Skeletal muscle tissue (tissue), 4 donors: ENCODE measurements around the gene PPP4R4. TPM values are rescaled to one million over a fixed set of nuclear protein-coding genes. Genes with fewer than 3 reads are reported as not detected.
A peak's percentile ranks its signal among the peaks of the same experiment; 100 is the strongest.

Source experiments
- H3K27ac ChIP-seq: one replicate; pipeline ENCODE4 v1.7.0; 2013; ENCODE audit warnings: mild to moderate bottlenecking, low read depth, low read length, inconsistent platforms
- H3K27me3 ChIP-seq, 3 donors: one replicate each; pipeline ENCODE4 v1.7.0; 2013; ENCODE audit warnings: low read length in 3 of 3; ENCODE audit not compliant: control insufficient read depth in 3 of 3, insufficient read depth in 3 of 3
- H3K36me3 ChIP-seq, 3 donors: one replicate each; pipeline ENCODE4 v1.7.0; 2013; ENCODE audit warnings: low read length in 3 of 3; ENCODE audit not compliant: control insufficient read depth in 3 of 3, insufficient read depth in 3 of 3
- H3K4me1 ChIP-seq, 3 donors: one replicate each; pipeline ENCODE4 v1.7.0; 2013; ENCODE audit warnings: low read length in 3 of 3, mild to moderate bottlenecking in 3 of 3; ENCODE audit not compliant: control insufficient read depth in 3 of 3, insufficient read depth in 3 of 3
- H3K4me3 ChIP-seq, 3 donors: one replicate each; pipeline ENCODE4 v1.7.0; 2013; ENCODE audit warnings: low read length in 3 of 3
- H3K9ac ChIP-seq, 3 donors: one replicate each; pipeline ENCODE4 v1.7.0; 2013; ENCODE audit warnings: low read length in 3 of 3, mild to moderate bottlenecking in 3 of 3, moderate library complexity in 2 of 3, low read depth in 1 of 3
- H3K9me3 ChIP-seq, 3 donors: one replicate each; pipeline ENCODE4 v1.7.0; 2013; ENCODE audit warnings: low read length in 3 of 3; ENCODE audit not compliant: control insufficient read depth in 3 of 3
- total RNA-seq: library from RNA; depleted of rRNA; stranded (reverse); fragments of >200 nt; gene quantifications from one replicate; pipeline ENCODE4 v1.2.3, GENCODE V29; 2014
- donor health status: Osteomylitis.

The PPP4R4 gene
- total RNA-seq, 1 donor from 2014 or later: 0.52 TPM

DNA sequence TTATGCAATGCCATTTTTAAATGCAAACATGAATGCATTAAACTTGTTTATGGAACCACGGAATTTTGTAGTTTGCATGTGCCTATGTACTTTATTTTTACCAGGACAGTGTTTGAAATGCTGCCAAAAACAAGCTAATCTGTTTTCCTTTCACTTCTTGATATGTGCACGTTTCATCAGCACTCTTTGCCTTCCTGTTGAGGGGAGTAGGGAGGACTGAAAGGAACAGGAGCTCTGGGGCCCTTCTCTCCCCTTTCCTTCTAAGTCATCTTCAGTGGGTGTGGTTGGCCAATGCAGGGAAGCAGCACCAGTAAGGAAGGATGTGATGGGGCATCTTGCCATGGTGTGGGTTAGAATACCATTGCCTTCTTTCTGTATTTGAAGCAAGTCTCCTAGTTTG, 12.1 kb upstream of the PPP4R4 start:
- H3K36me3 ChIP-seq: no peaks in the 10 kb centered on the region
- H3K9ac ChIP-seq: no peak overlapping the region
- peaks cover 0 to 4% (median 2%) of the 10 kb centered on the region in 3 donors for H3K4me1 ChIP-seq
- H3K9me3 ChIP-seq: no peaks in the 10 kb centered on the region
- no peak overlapping the region for H3K27ac ChIP-seq
- peaks cover 3 to 17% (median 6%) of the 10 kb centered on the region in 3 donors for H3K27me3 ChIP-seq
- H3K4me3 ChIP-seq: no peak overlapping the region

- H3K4me3 ChIP-seq: no peak overlapping the region
- peaks cover 3 to 17% (median 6%) of the 10 kb centered on the region in 3 donors for H3K27me3 ChIP-seq
- H3K9ac ChIP-seq: no peak overlapping the region
- no peaks in the 10 kb centered on the region for H3K36me3 ChIP-seq
- no peak overlapping the region for H3K27ac ChIP-seq
- peaks cover 0 to 4% (median 2%) of the 10 kb centered on the region in 3 donors for H3K4me1 ChIP-seq
- H3K9me3 ChIP-seq: no peaks in the 10 kb centered on the region
Observed at GRCh38 chr14:94162466-94162865, 11.7 kb upstream of the PPP4R4 start.

DNA sequence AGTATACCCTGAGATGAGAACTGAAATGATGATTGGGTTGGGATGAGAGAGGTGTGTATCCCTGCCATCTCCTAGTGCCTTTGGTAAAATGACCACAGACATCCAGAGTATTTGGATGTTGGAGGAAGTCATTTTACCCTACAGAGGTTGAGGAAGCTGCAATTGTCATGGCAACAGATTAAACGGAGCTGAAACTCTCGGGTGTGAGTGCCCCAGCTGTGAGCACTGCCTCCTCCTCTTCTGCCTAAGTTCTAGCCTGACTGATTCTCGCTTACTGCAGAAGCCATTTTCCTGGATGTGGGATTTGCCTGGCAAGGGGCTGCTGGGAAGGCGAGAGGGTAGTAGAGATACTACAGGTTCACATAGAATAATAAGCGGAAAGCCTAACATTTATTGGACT, 10.3 kb upstream of the PPP4R4 start:
- H3K27me3 ChIP-seq: peaks cover 3 to 17% (median 3%) of the 10 kb centered on the region in 3 donors
- H3K9ac ChIP-seq: no peak overlapping the region
- no peaks in the 10 kb centered on the region for H3K9me3 ChIP-seq
- no peak overlapping the region for H3K27ac ChIP-seq
- H3K4me3 ChIP-seq: no peak overlapping the region
- H3K36me3 ChIP-seq: no peaks in the 10 kb centered on the region
- H3K4me1 ChIP-seq: peaks cover 0 to 4% (median 2%) of the 10 kb centered on the region in 3 donors

DNA sequence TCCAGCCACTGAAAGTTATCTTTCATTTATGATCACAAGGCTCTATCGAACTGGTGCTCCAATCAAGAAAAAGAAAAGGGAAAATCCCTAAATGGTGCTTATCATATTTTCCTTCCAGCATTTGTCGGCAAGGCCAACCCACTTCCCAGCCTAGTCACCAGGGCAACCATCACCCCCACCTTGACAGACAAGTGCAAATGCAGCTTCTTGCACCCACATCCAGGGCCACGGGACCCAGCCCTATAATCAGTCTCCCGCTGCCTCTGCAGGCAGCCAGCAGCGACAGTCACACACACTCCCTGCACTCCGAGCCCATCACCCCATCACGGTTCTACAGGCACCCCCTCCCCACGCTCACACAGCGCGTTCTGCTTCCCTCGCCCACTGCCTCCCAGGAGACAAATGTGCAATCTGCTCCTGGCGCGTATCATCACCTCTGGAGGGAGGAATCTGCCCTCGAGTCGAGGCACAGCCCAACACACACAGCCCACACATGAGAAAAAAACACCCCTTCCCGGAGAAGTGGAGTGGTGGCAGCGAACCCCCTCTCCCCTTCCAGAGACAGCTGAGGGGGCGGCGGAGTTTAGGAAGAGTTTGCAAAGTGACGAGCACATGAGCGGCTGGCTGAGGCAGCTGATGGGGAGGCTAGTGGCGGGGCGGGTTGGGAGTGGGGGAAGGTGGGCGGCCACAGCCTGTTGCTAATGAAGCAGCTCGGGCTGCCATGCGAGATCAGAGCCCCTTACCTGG, 9.3 kb upstream of the PPP4R4 start:
- no peak overlapping the region for H3K4me3 ChIP-seq
- no peaks in the 10 kb centered on the region for H3K36me3 ChIP-seq
- no peaks in the 10 kb centered on the region for H3K9me3 ChIP-seq
- peaks cover 0 to 4% (median 2%) of the 10 kb centered on the region in 3 donors for H3K4me1 ChIP-seq
- H3K27ac ChIP-seq: no peak overlapping the region
- H3K9ac ChIP-seq: no peak overlapping the region
- peaks cover 3 to 17% (median 3%) of the 10 kb centered on the region in 3 donors for H3K27me3 ChIP-seq

- Histone ChIP-seq H3K9me3 (no peaks in the 10 kb centered on the region), H3K4me3 (no peak overlapping the region), H3K27me3 (peaks cover 3 to 17% (median 3%) of the 10 kb centered on the region in 3 donors), H3K27ac (no peak overlapping the region), H3K36me3 (no peaks in the 10 kb centered on the region), H3K9ac (peak overlapping the region in 1 of 3 donors; percentile 25), H3K4me1 (peaks cover under 1 to 4% (median 2%) of the 10 kb centered on the region in 3 donors)
Observed at GRCh38 chr14:94165744-94166143, 8.4 kb upstream of the PPP4R4 start.

DNA sequence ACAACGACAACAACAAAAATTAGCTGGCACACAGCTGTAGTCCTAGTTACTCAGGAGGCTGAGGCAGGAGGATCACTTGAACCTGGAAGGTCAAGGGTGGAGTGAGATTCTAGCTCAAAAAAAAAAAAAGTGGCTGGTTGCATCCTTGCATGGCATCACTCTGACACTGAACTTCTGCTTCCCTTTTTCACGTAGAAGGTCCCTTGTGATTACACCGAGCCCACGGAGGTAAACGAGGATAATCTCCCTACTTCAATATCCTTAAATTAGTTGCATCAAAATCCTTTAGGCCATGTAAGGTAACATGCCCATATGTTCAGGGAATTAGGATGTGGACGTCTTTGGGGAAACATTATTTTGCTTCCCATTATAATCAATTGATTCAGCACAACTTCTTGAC, 4.0 kb upstream of the PPP4R4 start:
- H3K9ac ChIP-seq: no peak overlapping the region
- no peaks in the 10 kb centered on the region for H3K36me3 ChIP-seq
- peaks cover 9 to 16% (median 9%) of the 10 kb centered on the region in 3 donors for H3K4me1 ChIP-seq
- H3K9me3 ChIP-seq: no peaks in the 10 kb centered on the region
- H3K27me3 ChIP-seq: peaks cover 3 to 10% (median 6%) of the 10 kb centered on the region in 3 donors
- no peak overlapping the region for H3K27ac ChIP-seq
- H3K4me3 ChIP-seq: no peak overlapping the region

DNA sequence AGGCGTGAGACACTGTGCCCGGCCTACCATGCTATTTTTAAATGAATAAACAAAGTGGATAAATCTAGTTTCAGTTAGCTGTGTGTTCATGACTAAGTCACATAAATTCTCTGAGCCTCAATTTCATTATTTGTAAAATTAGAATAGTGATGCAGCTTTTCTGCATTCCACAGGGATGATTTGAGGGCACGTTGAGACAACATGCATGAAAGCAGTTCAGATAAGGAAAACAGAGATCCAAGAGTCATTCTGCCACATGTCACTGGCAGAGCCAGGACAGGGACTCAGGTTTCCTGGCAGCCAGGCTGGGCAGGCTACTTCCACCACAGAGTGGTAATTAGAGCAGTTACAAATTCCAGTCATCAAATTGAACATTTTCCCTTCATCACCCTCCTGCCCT, 2.9 kb upstream of the PPP4R4 start:
- peaks cover 9 to 19% (median 12%) of the 10 kb centered on the region in 3 donors for H3K4me1 ChIP-seq
- H3K27me3 ChIP-seq: peaks cover 6 to 14% (median 7%) of the 10 kb centered on the region in 3 donors
- H3K9me3 ChIP-seq: no peaks in the 10 kb centered on the region
- peak overlapping the region; percentile 28 for H3K27ac ChIP-seq
- H3K4me3 ChIP-seq: peak overlapping the region in 1 of 3 donors; percentile 7
- no peaks in the 10 kb centered on the region for H3K36me3 ChIP-seq
- H3K9ac ChIP-seq: no peak overlapping the region

DNA sequence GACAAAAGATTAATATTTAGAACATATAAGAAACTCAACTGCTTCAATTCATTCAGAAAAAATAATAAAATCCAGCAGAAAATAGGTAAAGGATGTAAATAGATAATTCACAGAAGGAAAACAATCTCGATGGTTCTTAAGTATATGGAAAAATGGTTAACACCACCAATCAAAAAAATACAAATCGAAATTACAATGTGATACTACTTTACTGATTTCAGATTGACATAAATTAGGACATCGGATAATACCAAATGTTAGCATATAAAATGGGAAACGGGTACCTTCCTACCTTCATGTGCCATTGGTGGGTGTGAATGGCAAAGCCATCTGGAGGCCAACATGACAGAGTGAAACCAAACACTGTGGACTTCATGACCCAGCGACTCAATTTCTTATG, 1.6 kb upstream of the PPP4R4 start:
- Histone ChIP-seq H3K27me3 (peaks cover 6 to 20% (median 7%) of the 10 kb centered on the region in 3 donors), H3K4me1 (peaks cover 9 to 19% (median 12%) of the 10 kb centered on the region in 3 donors)

DNA sequence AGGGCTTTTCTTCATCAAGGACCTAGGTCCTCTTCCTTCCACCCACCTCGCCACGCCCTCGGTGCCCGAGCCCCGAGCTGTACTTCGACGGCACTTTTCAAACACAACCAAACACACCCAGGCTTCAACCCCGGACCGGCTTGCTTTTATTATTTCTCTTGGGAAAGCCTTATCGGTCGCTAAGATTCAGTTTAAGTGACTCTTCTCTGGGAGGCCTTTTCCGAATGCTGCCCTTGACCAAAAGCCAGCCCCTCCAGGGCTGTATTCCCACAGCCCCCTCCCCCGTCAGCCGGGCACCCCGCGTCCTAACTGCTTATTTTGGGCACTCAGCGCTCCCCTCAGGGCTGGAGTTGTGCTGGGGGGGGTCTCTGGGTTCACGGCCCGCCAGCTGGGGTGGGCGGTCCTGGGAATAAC, 644 bp upstream of the PPP4R4 start:
- Histone ChIP-seq H3K9me3 (no peaks in the 10 kb centered on the region), H3K27me3 (peaks cover 6 to 20% (median 7%) of the 10 kb centered on the region in 3 donors), H3K4me1 (peaks cover 9 to 19% (median 12%) of the 10 kb centered on the region in 3 donors), H3K27ac (peak overlapping the region; percentile 55), H3K4me3 (peak overlapping the region; percentile 58 to 66 (median 60)), H3K9ac (peak overlapping the region; percentile 57 to 73 (median 70)), H3K36me3 (no peaks in the 10 kb centered on the region)

More for the DNA sequence above, 1.6 kb upstream of the PPP4R4 start:
- H3K36me3 ChIP-seq: no peaks in the 10 kb centered on the region
- no peak overlapping the region for H3K27ac ChIP-seq
- no peaks in the 10 kb centered on the region for H3K9me3 ChIP-seq
- no peak overlapping the region for H3K9ac ChIP-seq
- no peak overlapping the region for H3K4me3 ChIP-seq

DNA sequence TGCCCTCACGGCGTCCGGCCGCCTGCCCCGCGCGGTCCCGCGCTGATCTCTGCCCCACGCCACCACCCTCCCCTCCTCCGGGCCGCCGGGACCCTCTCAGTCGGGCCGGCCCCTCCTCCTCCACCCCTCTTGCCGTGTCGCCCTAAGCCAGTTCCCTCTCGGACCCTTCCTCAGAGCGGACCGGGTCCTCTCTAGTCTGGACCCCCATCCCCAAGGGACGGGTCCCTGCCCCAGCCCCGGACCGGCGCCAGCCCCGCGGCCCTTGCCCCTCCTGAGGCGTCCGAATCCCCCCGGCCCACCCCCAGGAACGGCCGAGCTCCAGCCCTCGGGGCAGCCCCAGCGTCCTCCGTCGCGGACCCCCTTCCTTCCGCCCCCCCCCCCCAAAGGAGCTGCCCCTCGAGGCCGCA, 485 bp downstream of the PPP4R4 start:
- peaks cover 6 to 20% (median 10%) of the 10 kb centered on the region in 3 donors for H3K27me3 ChIP-seq
- peaks cover 9 to 19% (median 12%) of the 10 kb centered on the region in 3 donors for H3K4me1 ChIP-seq
- H3K27ac ChIP-seq: no peak overlapping the region
- H3K36me3 ChIP-seq: no peaks in the 10 kb centered on the region
- H3K4me3 ChIP-seq: peak overlapping the region; percentile 56 to 60 (median 59)
- no peak overlapping the region for H3K9ac ChIP-seq
- no peaks in the 10 kb centered on the region for H3K9me3 ChIP-seq
